GM18502 (cell line): ENCODE results near the gene PERM1.
"Not testable (repeated sequence)": the region's sequence is repeated elsewhere in the genome, so short reads cannot be mapped to it uniquely, and the experiment has no call there.

Experiments
- ATAC-seq: cut with Tn5 transposase; IDR thresholded peaks from one replicate; pipeline ENCODE4 v1.9.1; 2021; ENCODE audit warnings: mild to moderate bottlenecking; ENCODE audit not compliant: unreplicated experiment, poor library complexity

The PERM1 gene

GRCh38 chr1:981955-982558 lies at the start of gene PERM1:
Gene PERM1 (minus strand): TSS chr1:982093. CDS start chr1:981029, 1,064 bp downstream.
- ATAC-seq = no peak

GRCh38 chr1:1030867-1031658 lies 49.2 kb upstream of the PERM1 start:
- ATAC-seq = not testable (repeated sequence)

- no peak for ATAC-seq
Measured at GRCh38 chr1:1027791-1028190, 45.9 kb upstream of the PERM1 start.

GRCh38 chr1:1026599-1027413 lies 44.9 kb upstream of the PERM1 start:
- ATAC-seq = no peak

GRCh38 chr1:1025730-1026129 lies 43.8 kb upstream of the PERM1 start:
- ATAC-seq = no peak

GRCh38 chr1:1024771-1025699 lies 43.1 kb upstream of the PERM1 start:
- ATAC-seq = no peak

- ATAC-seq = no peak
Measured at GRCh38 chr1:1024149-1024770, 42.4 kb upstream of the PERM1 start.

GRCh38 chr1:1023700-1024099 lies 41.8 kb upstream of the PERM1 start:
- ATAC-seq = no peak

GRCh38 chr1:1022302-1023009 lies 40.6 kb upstream of the PERM1 start:
- no peak for ATAC-seq

GRCh38 chr1:1021920-1022259 lies 40.0 kb upstream of the PERM1 start:
- ATAC-seq = no peak

GRCh38 chr1:1021010-1021919 lies 39.4 kb upstream of the PERM1 start:
- ATAC-seq = no peak

- peak; percentile 10 for ATAC-seq
Measured at GRCh38 chr1:1020415-1021009, 38.6 kb upstream of the PERM1 start.

- ATAC-seq = peak; percentile 29
Measured at GRCh38 chr1:1020000-1020404, 38.1 kb upstream of the PERM1 start, which contains the start of gene AGRN. Gene AGRN (plus strand): TSS chr1:1020120. CDS start chr1:1020173, 53 bp downstream.

- ATAC-seq = peak; percentile 74
Measured at GRCh38 chr1:1019122-1019999, 37.5 kb upstream of the PERM1 start.

- not testable (repeated sequence) for ATAC-seq
Measured at GRCh38 chr1:1018321-1018685, 36.4 kb upstream of the PERM1 start.

- not testable (repeated sequence) for ATAC-seq
Measured at GRCh38 chr1:1017397-1018320, 35.8 kb upstream of the PERM1 start.
